Posterior cingulate gyrus (tissue), 11 donors: ENCODE measurements around the gene SULT1C3.

Experiments
- DNase-seq, 10 donors: peaks; one replicate each; pipeline versions ENCODE4 v3.0.0 to v3.0.0-alpha.2; 2020 to 2021; ENCODE audit warnings: mixed read lengths in 3 of 10
- intact Hi-C: fragments of 100-400 bp; cut with DNase I; formaldehyde crosslinking; loops from one replicate; pipeline ENCODE4 v1.15.1; 2023

Gene SULT1C3

DNA sequence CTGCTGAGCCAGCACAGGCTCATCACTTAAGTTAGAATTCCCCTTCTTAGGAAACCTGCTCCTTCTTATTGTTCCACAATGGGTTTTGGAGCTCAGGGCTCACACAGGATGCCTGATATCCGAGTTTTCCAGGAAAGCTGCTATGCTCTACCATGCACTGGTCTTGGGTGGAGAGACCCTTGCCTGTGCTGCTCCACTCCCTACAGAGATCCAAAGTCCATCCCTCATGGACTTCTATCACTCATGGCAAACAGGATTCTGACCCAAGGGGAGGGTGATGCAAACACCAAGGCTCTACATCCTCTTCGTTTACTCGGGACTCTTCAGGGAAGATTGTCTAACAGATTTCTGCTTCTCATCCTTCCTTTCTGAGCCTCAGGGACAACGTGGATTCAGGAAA, 54.1 kb downstream of the SULT1C3 start:
- no peak for DNase-seq
- intact Hi-C loops = no loop called here

DNA sequence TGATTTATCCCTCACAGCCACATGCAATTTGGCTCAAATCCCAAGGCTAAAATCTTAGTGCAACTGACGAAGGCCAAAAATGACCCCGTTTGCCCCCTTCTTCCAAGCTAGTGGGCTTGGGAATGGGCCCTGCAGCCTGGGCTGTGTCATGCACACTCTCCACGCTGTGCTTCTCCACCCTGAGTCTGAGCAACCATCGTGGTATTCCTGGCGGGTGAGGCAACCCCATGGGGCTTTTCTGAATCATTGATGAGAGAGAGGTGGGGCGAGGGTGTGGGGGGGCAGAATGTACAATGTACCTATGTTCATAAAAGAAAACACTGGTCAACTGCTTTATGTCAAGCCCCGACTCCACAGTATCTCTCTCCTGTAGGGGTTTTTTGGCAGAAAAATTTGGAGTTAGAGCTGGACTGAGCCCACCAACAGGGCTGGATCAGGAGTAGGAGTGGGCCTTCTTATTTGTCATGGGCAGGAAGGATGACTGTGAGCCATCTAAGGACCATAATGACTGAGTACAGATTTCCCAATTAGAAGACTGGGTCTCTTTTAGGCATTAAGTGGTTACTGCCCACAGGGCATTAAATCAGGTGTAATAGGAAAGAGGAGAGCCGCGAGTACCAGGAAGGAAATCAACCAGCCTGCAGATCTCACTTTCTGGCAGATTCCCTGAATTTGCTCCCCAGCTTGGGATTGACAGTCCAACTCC, 57.8 kb downstream of the SULT1C3 start:
- DNase-seq = no peak
- intact Hi-C loops = no loop called here

DNA sequence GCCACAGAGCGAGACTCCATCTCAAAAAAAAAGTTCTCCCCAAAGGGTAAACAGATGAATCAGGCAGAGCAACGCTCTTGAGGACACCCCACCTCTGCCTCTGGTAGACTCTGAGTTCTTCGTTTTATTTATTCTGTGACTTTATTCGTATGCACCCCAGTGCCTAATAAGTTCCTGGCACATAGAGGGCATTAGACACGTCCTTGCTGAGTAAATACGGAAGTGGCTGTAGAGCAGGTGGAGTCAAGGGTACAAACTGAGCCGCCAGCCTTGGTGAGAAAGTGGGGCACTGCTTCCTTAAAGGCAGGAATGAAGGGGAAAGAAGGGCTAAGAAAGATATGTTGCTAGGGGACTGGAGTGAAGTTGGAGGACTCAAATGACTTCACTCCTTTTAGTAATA, 61.8 kb downstream of the SULT1C3 start:
- intact Hi-C loops = no loop called here
- DNase-seq = no peak

DNA sequence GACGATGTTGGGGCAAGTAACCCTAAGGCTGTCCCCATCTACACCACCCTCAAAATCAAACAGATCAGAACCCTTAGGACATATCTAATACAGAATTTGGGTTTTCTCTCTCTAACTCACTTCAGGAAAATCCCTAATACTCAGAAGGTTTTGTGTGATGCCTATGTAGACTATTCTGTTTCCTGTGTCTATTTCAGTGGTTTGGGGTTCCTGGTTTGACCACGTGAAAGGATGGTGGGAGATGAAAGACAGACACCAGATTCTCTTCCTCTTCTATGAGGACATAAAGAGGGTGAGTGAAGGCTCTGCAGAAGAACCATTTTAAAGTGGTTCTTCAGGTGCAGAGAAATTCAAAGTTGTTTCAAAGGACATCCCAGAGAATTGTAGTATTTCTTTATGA, 65.2 kb downstream of the SULT1C3 start:
- DNase-seq = no peak

DNA sequence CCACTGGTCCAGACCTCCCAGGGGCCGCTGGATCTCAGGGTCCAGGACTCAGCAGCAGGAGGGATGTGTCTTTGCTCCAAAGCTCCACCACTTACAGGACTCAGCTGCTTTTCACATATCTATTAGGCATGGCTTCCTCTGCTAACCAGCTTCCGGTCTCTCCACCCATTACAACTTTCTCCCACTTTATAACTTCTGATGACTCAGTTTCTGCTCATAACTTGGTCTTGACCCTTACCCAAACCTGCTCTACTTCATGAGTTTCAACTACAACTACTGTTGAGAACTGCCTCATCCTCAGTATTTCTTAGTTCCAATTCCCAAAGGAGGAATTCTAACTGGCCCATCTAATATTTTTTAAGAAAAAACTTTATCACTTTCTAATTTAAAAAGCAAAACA, 66.1 kb downstream of the SULT1C3 start:
- intact Hi-C loops = no loop called here
- no peak for DNase-seq

More for the DNA sequence above, 65.2 kb downstream of the SULT1C3 start:
- intact Hi-C loops = no loop called here

DNA sequence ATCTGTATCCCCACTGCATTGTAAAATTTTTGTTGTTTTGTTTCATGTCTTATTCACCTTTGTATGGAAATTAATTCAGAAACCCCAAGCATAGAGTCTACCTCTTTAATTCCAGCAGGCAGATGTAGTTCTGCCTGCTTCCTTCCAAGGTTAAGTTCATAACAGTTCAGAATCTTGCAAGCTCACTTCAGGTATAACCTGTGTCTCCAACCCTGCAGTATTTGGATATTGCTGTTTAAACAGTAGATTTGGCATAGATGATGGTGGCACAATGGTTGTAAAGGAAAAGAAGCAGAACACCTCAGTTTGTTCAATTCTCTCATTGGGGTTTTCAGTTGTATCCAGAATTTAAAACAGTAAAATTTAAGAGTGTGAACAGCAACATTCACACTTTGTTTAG, 70.1 kb downstream of the SULT1C3 start:
- DNase-seq = no peak
- intact Hi-C loops = no loop called here
